WERI-Rb-1 (cell line): Measurements from ENCODE around the gene PMFBP1.

Source experiments
- DNase-seq: peaks from one replicate; pipeline ENCODE4 v3.0.0-alpha.2; 2020
- H3K27ac ChIP-seq: fragments of 250-450 bp; sonication (Bioruptor Pico); 2 replicates; pipeline ENCODE4 v1.5.1; 2020; ENCODE audit warnings: mild to moderate bottlenecking, moderate library complexity
- H3K27me3 ChIP-seq: fragments of 250-450 bp; sonication (Bioruptor Pico); 2 replicates; pipeline ENCODE4 v1.5.1; 2021; ENCODE audit warnings: mild to moderate bottlenecking, low read depth, moderate library complexity; ENCODE audit not compliant: insufficient read depth, severe bottlenecking
- H3K36me3 ChIP-seq: fragments of 250-450 bp; sonication (Bioruptor Pico); 2 replicates; pipeline ENCODE4 v1.5.1; 2020; ENCODE audit warnings: mild to moderate bottlenecking, moderate library complexity
- H3K4me3 ChIP-seq: 2 replicates; pipeline ENCODE4 v1.5.1; 2011; ENCODE audit warnings: low read depth, mild to moderate bottlenecking, control low read depth, low read length
- H3K9me3 ChIP-seq: fragments of 250-450 bp; sonication (Bioruptor Pico); 2 replicates; pipeline ENCODE4 v1.5.1; 2021; ENCODE audit warnings: mild to moderate bottlenecking, moderate library complexity; ENCODE audit not compliant: severe bottlenecking
- CTCF ChIP-seq: IDR thresholded peaks from 2 replicates; pipeline ENCODE4 v1.5.1; 2011; ENCODE audit warnings: low read depth, mild to moderate bottlenecking, control low read depth, inconsistent platforms, low read length

PMFBP1 gene

GRCh38 chr16:72159386-72159785 is 12.6 kb downstream of the PMFBP1 start:
- no peaks in the 10 kb centered on the region for H3K27me3 ChIP-seq
- H3K4me3 ChIP-seq: no peak overlapping the region
- peaks cover 3% of the 10 kb centered on the region for H3K9me3 ChIP-seq
- no peak for TF ChIP-seq CTCF
- H3K36me3 ChIP-seq: no peaks in the 10 kb centered on the region
- no peak for DNase-seq
- H3K27ac ChIP-seq: peak overlapping the region; percentile 21; the same call in 1 of the 2 replicates

GRCh38 chr16:72149676-72150464 is 22.1 kb downstream of the PMFBP1 start:
- Histone ChIP-seq H3K27ac (no peak overlapping the region), H3K4me3 (no peak overlapping the region), H3K36me3 (no peaks in the 10 kb centered on the region), H3K9me3 (peaks cover 3% of the 10 kb centered on the region), H3K27me3 (no peaks in the 10 kb centered on the region)
- no peak for DNase-seq
- no peak for TF ChIP-seq CTCF

- no peak for TF ChIP-seq CTCF
- no peaks in the 10 kb centered on the region for H3K36me3 ChIP-seq
- H3K4me3 ChIP-seq: no peak overlapping the region
- no peak for DNase-seq
- peaks cover 3% of the 10 kb centered on the region for H3K9me3 ChIP-seq
- H3K27me3 ChIP-seq: no peaks in the 10 kb centered on the region
- no peak overlapping the region for H3K27ac ChIP-seq
These were observed 29.5 kb downstream of the PMFBP1 start for GRCh38 chr16:72142476-72142875.

- DNase-seq: no peak
- H3K36me3 ChIP-seq: no peaks in the 10 kb centered on the region
- H3K9me3 ChIP-seq: no peaks in the 10 kb centered on the region
- no peak overlapping the region for H3K27ac ChIP-seq
- no peak overlapping the region for H3K4me3 ChIP-seq
- no peak for TF ChIP-seq CTCF
- H3K27me3 ChIP-seq: no peaks in the 10 kb centered on the region
These were observed 32.0 kb downstream of the PMFBP1 start for GRCh38 chr16:72139908-72140307.

- no peak for DNase-seq
- no peak for TF ChIP-seq CTCF
- Histone ChIP-seq H3K36me3 (no peaks in the 10 kb centered on the region), H3K9me3 (no peaks in the 10 kb centered on the region), H3K4me3 (no peak overlapping the region), H3K27me3 (no peaks in the 10 kb centered on the region), H3K27ac (no peak overlapping the region)
These were observed 33.8 kb downstream of the PMFBP1 start for GRCh38 chr16:72138064-72138572.
